Activated CD8-positive, alpha-beta T cell treated with anti-CD3 and anti-CD28 coated beads, Interleukin-2, amount 10 ng/mL, durations not matched to agents 7 days and 5 days (primary cell): ENCODE data around the gene KIRREL2. TPM values are rescaled to one million over a fixed set of nuclear protein-coding genes. Genes with fewer than 3 reads are reported as not detected.
"Not testable (repeated sequence)": the region's sequence is repeated elsewhere in the genome, so short reads cannot be mapped to it uniquely, and the experiment has no call there.

Source experiments
- ATAC-seq: fragments of 150-1000 bp; cut with Tn5 transposase; one replicate; pipeline ENCODE4 v1.10.0; 2021; ENCODE audit warnings: moderate library complexity
- CTCF ChIA-PET: fragments of 350-600 bp; sonication (Branson Sonifier 250); formaldehyde crosslinking; loops from one replicate; lab custom pipeline; 2021; ENCODE audit warnings: antibody characterized with exemption; lab: Charles Lee
- POLR2A ChIA-PET: fragments of 350-600 bp; sonication (Branson Sonifier 250); formaldehyde crosslinking; loops from one replicate; lab custom pipeline; 2021; ENCODE audit warnings: antibody characterized with exemption; lab: Charles Lee
- DNase-seq: peaks from one replicate; pipeline ENCODE4 v3.0.0-alpha.2; 2020
- H3K27ac Mint-ChIP-seq: one replicate; pipeline ENCODE4 v1.8.0; 2021; ENCODE audit warnings: mild to moderate bottlenecking, mixed read lengths
- H3K27me3 Mint-ChIP-seq: one replicate; pipeline ENCODE4 v1.8.0; 2021; ENCODE audit warnings: low read depth, mixed read lengths
- H3K36me3 Mint-ChIP-seq: one replicate; pipeline ENCODE4 v1.8.0; 2021; ENCODE audit warnings: low read depth, mixed read lengths
- H3K4me1 Mint-ChIP-seq: one replicate; pipeline ENCODE4 v1.8.0; 2021; ENCODE audit warnings: low read depth, mixed read lengths
- H3K4me3 Mint-ChIP-seq: one replicate; pipeline ENCODE4 v1.8.0; 2021; ENCODE audit warnings: mild to moderate bottlenecking, mixed read lengths
- H3K9me3 Mint-ChIP-seq: one replicate; pipeline ENCODE4 v1.8.0; 2022; ENCODE audit warnings: mixed read lengths; ENCODE audit not compliant: insufficient read depth
- total RNA-seq, 2 experiments: library from RNA; stranded (reverse); gene quantifications; one replicate each; pipeline ENCODE4 v1.2.3, GENCODE V29; 2021

KIRREL2 gene
- total RNA-seq, 2 experiments from 2014 or later = 1.9 to 2.2 TPM

- Mint-ChIP-seq H3K27ac (no peak overlapping the region), H3K27me3 (peaks cover 8% of the 10 kb centered on the region)
Observed at GRCh38 chr19:35828692-35829301, 27.9 kb upstream of the KIRREL2 start.

GRCh38 chr19:35830986-35831385 lies 25.7 kb upstream of the KIRREL2 start:
- H3K27me3 Mint-ChIP-seq = peaks cover 8% of the 10 kb centered on the region
- no peak for DNase-seq
- H3K4me3 Mint-ChIP-seq = no peak overlapping the region
- ChIA-PET CTCF (no interaction called here), POLR2A (no interaction called here)
- no peaks in the 10 kb centered on the region for H3K9me3 Mint-ChIP-seq
- peaks cover 3% of the 10 kb centered on the region for H3K4me1 Mint-ChIP-seq
- no peak overlapping the region for H3K27ac Mint-ChIP-seq
- no peak for ATAC-seq
- H3K36me3 Mint-ChIP-seq = no peaks in the 10 kb centered on the region

More at GRCh38 chr19:35828692-35829301, 27.9 kb upstream of the KIRREL2 start:
- H3K4me3 Mint-ChIP-seq = no peak overlapping the region
- H3K4me1 Mint-ChIP-seq = peaks cover 3% of the 10 kb centered on the region
- CTCF ChIA-PET = no interaction called here
- no peaks in the 10 kb centered on the region for H3K9me3 Mint-ChIP-seq
- DNase-seq = peak; percentile 78
- POLR2A ChIA-PET = no interaction called here
- H3K36me3 Mint-ChIP-seq = no peaks in the 10 kb centered on the region
- ATAC-seq = peak; percentile 87

GRCh38 chr19:35832054-35832453 lies 24.7 kb upstream of the KIRREL2 start:
- Mint-ChIP-seq H3K4me1 (peaks cover 3% of the 10 kb centered on the region), H3K27me3 (peaks cover 11% of the 10 kb centered on the region), H3K36me3 (no peaks in the 10 kb centered on the region), H3K4me3 (no peak overlapping the region), H3K9me3 (no peaks in the 10 kb centered on the region), H3K27ac (no peak overlapping the region)
- CTCF ChIA-PET = no interaction called here
- no peak for DNase-seq
- ATAC-seq = no peak
- POLR2A ChIA-PET = interaction anchor here (0.6 kb wide), 1 partner anchor 678 kb away, joined by 3 read pairs; no protein-coding TSS in a partner anchor

GRCh38 chr19:35833972-35834371 lies 22.7 kb upstream of the KIRREL2 start:
- Mint-ChIP-seq H3K4me3 (no peak overlapping the region), H3K27me3 (peaks cover 6% of the 10 kb centered on the region), H3K9me3 (no peaks in the 10 kb centered on the region), H3K4me1 (no peaks in the 10 kb centered on the region), H3K27ac (no peak overlapping the region), H3K36me3 (no peaks in the 10 kb centered on the region)
- DNase-seq = no peak
- CTCF ChIA-PET = interaction anchor here (1.1 kb wide), 1 partner anchor 14 kb away, joined by 4 read pairs; no protein-coding TSS in a partner anchor
- POLR2A ChIA-PET = no interaction called here
- no peak for ATAC-seq

GRCh38 chr19:35836096-35836495 lies 20.6 kb upstream of the KIRREL2 start:
- CTCF ChIA-PET, H3K9me3 Mint-ChIP-seq, H3K27ac Mint-ChIP-seq, POLR2A ChIA-PET, H3K4me1 Mint-ChIP-seq, H3K27me3 Mint-ChIP-seq, ATAC-seq, DNase-seq, H3K36me3 Mint-ChIP-seq, H3K4me3 Mint-ChIP-seq: not testable (repeated sequence)

GRCh38 chr19:35841961-35842595 lies 14.6 kb upstream of the KIRREL2 start:
- Mint-ChIP-seq H3K36me3 (peaks cover 9% of the 10 kb centered on the region), H3K27me3 (peaks cover 43% of the 10 kb centered on the region), H3K9me3 (no peaks in the 10 kb centered on the region), H3K4me1 (peaks cover 15% of the 10 kb centered on the region), H3K4me3 (no peak overlapping the region), H3K27ac (no peak overlapping the region)
- ChIA-PET CTCF (no interaction called here), POLR2A (no interaction called here)
- DNase-seq (no peak), ATAC-seq (no peak)

- Mint-ChIP-seq H3K27ac (no peak overlapping the region), H3K9me3 (no peaks in the 10 kb centered on the region), H3K4me1 (peaks cover 15% of the 10 kb centered on the region), H3K36me3 (peaks cover 9% of the 10 kb centered on the region), H3K27me3 (peaks cover 43% of the 10 kb centered on the region), H3K4me3 (no peak overlapping the region)
- ChIA-PET POLR2A (no interaction called here), CTCF (no interaction called here)
- no peak for DNase-seq
- ATAC-seq = no peak
Observed at GRCh38 chr19:35842666-35843272, 13.9 kb upstream of the KIRREL2 start.

- Mint-ChIP-seq H3K36me3 (peaks cover 9% of the 10 kb centered on the region), H3K4me3 (no peak overlapping the region), H3K9me3 (no peaks in the 10 kb centered on the region), H3K27ac (no peak overlapping the region), H3K4me1 (peaks cover 15% of the 10 kb centered on the region), H3K27me3 (peaks cover 49% of the 10 kb centered on the region)
- CTCF ChIA-PET = no interaction called here
- ATAC-seq (no peak), DNase-seq (no peak)
- POLR2A ChIA-PET = no interaction called here
Observed at GRCh38 chr19:35843676-35844481, 12.8 kb upstream of the KIRREL2 start.

GRCh38 chr19:35844482-35845214 lies 12.1 kb upstream of the KIRREL2 start:
- CTCF ChIA-PET = no interaction called here
- no peak for ATAC-seq
- H3K9me3 Mint-ChIP-seq = no peaks in the 10 kb centered on the region
- POLR2A ChIA-PET = interaction anchor here (0.7 kb wide), 1 partner anchor 171 kb away, joined by 5 read pairs; no protein-coding TSS in a partner anchor
- H3K4me3 Mint-ChIP-seq = peak overlapping the region; percentile 30
- H3K27ac Mint-ChIP-seq = no peak overlapping the region
- peaks cover 49% of the 10 kb centered on the region for H3K27me3 Mint-ChIP-seq
- H3K36me3 Mint-ChIP-seq = peaks cover 9% of the 10 kb centered on the region
- peaks cover 15% of the 10 kb centered on the region for H3K4me1 Mint-ChIP-seq
- DNase-seq = no peak

GRCh38 chr19:35845215-35846037 lies 11.3 kb upstream of the KIRREL2 start:
- no peaks in the 10 kb centered on the region for H3K9me3 Mint-ChIP-seq

More at GRCh38 chr19:35845215-35846037, 11.3 kb upstream of the KIRREL2 start:
- H3K27me3 Mint-ChIP-seq = peaks cover 49% of the 10 kb centered on the region
- H3K4me3 Mint-ChIP-seq = peak overlapping the region; percentile 30
- DNase-seq (peak; percentile 26), ATAC-seq (peak; percentile 51)
- POLR2A ChIA-PET = interaction anchor here (0.7 kb wide), 1 partner anchor 172 kb away, joined by 5 read pairs; no protein-coding TSS in a partner anchor
- H3K36me3 Mint-ChIP-seq = peaks cover 9% of the 10 kb centered on the region
- CTCF ChIA-PET = no interaction called here
- no peak overlapping the region for H3K27ac Mint-ChIP-seq
- H3K4me1 Mint-ChIP-seq = peaks cover 15% of the 10 kb centered on the region
